HG03045 (cell line): ENCODE measurements around the gene TMEM9B.
"Not testable (repeated sequence)": the region's sequence is repeated elsewhere in the genome, so short reads cannot be mapped to it uniquely, and the experiment has no call there.

Experiments
- ATAC-seq: cut with Tn5 transposase; IDR thresholded peaks from one replicate; pipeline ENCODE4 v1.9.1; 2021; ENCODE audit warnings: mild to moderate bottlenecking, moderate library complexity; ENCODE audit not compliant: unreplicated experiment

Gene TMEM9B

DNA sequence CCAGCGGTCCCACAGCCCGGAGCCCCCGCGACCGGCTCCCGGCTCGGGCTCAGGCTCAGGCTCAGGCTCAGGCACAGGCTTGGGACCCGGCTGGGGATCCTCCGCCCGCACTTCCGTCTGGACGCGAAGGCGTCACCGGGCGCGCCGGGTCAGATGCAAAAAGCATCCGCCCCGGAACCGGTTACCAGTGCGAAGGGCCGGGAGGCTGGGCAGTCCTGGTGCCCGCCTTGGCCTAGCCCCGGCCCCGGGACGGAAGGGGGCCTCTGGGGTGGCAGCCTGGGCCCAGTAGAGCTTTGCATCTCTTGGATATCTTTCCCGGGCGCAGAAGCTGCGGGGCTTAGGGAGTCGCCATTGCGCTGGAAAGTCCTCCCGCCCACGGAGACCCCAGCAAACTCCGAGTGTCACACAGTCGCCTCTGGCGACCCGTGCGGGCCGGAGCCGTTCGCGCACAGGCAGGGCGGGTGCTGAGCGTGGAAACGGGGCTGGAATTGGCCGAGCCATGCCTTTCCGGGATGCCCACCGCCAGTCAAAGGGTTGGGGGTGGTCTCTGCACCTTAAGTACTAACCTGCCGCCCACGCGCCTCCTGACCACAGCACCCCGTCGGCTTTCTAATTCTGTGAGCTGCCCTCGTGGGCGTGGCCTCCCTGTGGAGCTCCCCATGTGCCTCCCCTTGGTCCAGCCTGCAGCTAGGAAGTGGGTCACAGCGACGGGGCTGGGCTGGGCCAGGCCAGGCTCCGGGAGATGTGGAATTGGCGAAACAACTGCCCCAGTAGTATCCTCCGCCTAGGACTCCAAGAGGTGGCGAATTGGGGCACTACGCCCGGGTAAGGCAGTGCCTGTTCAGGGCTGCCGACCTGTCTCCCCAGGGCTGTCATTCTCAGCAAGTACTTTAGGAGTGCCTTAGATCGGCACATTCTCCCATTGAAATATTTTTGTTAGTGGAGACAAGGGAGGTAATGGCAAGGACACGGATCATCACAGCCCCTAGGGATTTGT is at the start of gene TMEM9B:
Gene TMEM9B, minus strand, starts transcription at position 119 of the 997 bp plus-strand sequence. CDS start 129 bp downstream, outside the sequence.
- ATAC-seq = peak; percentile 91

GRCh38 chr11:9013373-9013772 is 49.1 kb upstream of the TMEM9B start:
- no peak for ATAC-seq

- ATAC-seq = not testable (repeated sequence)
Measured at GRCh38 chr11:9009538-9009937, 45.3 kb upstream of the TMEM9B start.

DNA sequence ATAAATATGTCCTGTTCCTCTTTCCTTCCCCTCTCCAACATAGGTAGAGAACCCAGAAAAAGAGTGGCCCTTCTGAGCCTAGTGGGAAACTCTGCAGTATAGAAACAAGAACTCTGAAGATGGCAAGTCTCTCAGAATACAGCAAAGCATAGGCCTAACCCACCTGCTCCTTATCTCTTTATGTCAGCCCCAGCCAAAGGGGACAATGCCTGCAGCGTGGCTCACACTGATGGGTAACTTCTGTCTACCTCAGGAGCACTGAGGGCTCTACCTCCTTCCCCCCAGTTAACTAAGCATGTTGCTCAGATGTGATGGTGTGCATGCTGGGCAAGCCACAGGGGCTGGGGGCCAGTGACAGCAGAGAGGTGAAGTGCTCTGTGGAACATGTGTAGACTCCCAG is 44.4 kb upstream of the TMEM9B start:
- ATAC-seq = no peak

GRCh38 chr11:9008011-9008550 is 43.8 kb upstream of the TMEM9B start:
- no peak for ATAC-seq

- no peak for ATAC-seq
Measured at GRCh38 chr11:9005087-9005486, 40.8 kb upstream of the TMEM9B start.

GRCh38 chr11:9004183-9004926 is 40.1 kb upstream of the TMEM9B start:
- no peak for ATAC-seq

- ATAC-seq = no peak
Measured at GRCh38 chr11:9003573-9004182, 39.4 kb upstream of the TMEM9B start, which contains the start of gene NRIP3. Gene NRIP3 (minus strand): TSS chr11:9004001. CDS start chr11:9003935, 66 bp downstream.

- ATAC-seq = no peak
Measured at GRCh38 chr11:9002920-9003572, 38.8 kb upstream of the TMEM9B start.

GRCh38 chr11:9001736-9002135 is 37.5 kb upstream of the TMEM9B start:
- no peak for ATAC-seq

- no peak for ATAC-seq
Measured at GRCh38 chr11:8998017-8998416, 33.8 kb upstream of the TMEM9B start.

DNA sequence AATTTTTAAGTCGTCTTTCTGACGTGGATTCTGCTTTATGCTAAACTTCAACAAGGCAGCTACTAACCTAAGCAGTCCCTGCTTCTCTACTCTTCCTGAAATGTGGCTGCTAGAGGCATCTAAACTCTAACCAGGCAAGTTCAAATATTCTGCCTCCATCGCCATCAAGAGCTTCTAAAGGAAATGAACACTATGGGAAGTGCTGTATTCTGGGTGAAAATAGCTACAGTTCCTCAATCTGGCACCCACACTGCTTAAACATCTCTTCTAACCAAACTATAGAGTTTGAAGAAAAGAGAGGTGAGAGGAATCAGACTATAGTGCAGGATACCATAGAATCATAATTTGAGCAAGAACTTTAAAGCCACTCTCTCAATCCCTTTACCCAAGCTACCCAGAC is 33.2 kb upstream of the TMEM9B start:
- ATAC-seq = no peak

DNA sequence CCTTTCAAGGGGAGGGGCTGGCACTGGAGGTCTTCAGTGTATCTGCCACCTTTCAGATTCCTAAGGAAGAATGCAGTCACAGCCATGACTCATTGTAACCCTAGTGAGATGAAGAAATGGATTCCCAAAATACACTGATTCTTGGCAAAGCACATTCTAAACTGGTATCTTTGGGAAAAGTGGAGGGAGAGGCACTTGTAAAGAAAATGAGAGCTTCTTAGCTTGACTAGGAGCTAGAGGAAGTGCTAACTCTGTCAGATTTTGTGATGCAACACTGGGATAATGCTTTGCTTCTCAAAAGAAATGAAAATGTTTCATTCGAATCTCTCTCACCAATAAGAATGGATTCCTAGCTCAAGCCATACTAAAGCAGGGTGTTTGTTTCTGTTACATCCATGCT is 25.2 kb upstream of the TMEM9B start:
- ATAC-seq = no peak

GRCh38 chr11:8988329-8989234 is 24.3 kb upstream of the TMEM9B start:
- no peak for ATAC-seq

DNA sequence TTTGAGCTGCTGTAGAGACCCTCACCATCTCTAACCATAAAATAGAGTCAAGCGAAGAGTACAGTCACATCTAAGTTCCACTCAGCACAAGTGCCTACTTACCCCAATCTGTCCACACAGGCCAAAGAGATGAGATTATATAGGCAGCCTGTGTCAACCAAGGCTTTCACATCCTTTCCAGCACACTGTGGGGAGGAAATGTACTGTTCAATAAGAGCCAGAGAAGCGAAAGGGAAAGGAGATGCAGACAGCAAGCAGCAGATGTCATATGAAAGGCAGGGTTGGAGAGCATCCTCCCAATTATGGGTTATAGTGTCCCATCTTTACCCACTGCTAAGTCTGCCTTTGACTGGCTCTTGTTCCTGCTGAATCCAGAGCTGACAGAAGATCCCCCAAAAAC is 23.2 kb upstream of the TMEM9B start:
- no peak for ATAC-seq

GRCh38 chr11:8986772-8987171 is 22.5 kb upstream of the TMEM9B start:
- not testable (repeated sequence) for ATAC-seq

- ATAC-seq = no peak
Measured at GRCh38 chr11:8985462-8985861, 21.2 kb upstream of the TMEM9B start.

DNA sequence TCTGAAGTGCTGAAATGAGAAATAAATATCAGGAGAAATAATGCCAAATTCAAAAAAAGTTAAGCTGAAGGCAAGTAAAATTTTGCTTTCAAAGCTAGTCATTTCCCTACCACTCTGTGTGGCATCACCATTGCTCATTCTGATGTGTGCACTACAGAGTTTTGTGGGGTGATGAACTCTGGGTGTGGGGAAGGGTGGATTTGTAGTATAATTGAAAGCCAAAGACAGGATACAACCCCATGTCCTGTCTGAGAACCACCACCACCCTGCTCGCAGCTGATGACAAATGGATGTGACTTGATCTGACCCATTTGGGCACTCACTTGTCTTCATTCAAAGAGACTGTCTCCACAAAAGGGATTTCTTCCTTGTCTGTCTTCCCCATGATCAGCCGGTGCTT is 19.3 kb upstream of the TMEM9B start:
- no peak for ATAC-seq

DNA sequence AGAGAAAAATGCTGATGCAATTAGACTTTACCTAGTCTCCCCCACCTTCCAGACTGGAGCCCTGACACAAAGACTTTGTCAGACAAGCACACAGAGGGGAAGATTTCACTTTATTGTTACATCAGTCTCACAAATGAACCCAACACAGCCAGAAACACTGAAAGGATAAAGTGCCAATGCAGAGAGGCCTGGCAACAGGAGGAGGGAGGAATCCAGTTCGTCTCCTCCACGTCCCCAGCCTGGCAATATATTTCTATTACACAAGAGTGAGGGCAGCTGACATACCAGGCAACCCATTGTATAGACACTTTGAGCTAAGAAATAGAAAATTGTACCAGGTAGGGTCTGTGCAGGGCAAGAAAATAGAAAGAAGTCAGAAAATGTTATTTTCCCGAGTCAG is 16.2 kb upstream of the TMEM9B start:
- ATAC-seq = no peak
